Fibroblast of lung (primary cell): ENCODE measurements around the gene RFC4.

ENCODE experiments used
- EZH2 ChIP-seq: IDR thresholded peaks from 2 replicates; pipeline ENCODE4 v1.5.1; 2012; ENCODE audit warnings: low read length, control low read depth, mild to moderate bottlenecking; ENCODE audit errors: missing control alignments
- TF ChIP-seq, protein P1 (sequence below), 2 donors: IDR thresholded peaks in 1 of 2; conservative IDR thresholded peaks in 1 of 2; 1 replicate in 1 of 2; 2 replicates in 1 of 2; pipeline ENCODE4 v1.5.1; 2011 to 2012; ENCODE audit warnings: low read length in 2 of 2, control low read depth in 1 of 2, inconsistent platforms in 1 of 2, low read depth in 1 of 2, mild to moderate bottlenecking in 1 of 2

DNA sequence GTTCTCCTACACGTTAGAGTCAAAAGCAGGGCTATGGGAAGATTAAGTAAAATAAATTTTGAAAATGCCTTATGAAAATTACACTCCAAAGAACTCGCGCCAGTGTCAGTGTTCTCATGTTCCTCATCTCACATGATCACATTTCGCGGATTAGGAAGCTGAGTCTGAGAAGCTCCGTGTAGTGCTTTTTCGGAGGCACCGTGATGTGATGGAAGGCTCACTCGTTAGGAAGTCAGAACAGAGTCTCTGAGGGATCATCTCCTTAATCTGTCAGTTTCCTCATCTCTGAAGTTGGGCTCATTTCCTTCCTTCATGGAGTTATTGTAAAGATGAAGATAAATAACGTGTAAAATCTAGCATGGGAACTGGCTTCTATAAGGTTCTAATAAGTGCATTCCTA lies 39.5 kb upstream of the RFC4 start:
- TF ChIP-seq, protein P1, sequence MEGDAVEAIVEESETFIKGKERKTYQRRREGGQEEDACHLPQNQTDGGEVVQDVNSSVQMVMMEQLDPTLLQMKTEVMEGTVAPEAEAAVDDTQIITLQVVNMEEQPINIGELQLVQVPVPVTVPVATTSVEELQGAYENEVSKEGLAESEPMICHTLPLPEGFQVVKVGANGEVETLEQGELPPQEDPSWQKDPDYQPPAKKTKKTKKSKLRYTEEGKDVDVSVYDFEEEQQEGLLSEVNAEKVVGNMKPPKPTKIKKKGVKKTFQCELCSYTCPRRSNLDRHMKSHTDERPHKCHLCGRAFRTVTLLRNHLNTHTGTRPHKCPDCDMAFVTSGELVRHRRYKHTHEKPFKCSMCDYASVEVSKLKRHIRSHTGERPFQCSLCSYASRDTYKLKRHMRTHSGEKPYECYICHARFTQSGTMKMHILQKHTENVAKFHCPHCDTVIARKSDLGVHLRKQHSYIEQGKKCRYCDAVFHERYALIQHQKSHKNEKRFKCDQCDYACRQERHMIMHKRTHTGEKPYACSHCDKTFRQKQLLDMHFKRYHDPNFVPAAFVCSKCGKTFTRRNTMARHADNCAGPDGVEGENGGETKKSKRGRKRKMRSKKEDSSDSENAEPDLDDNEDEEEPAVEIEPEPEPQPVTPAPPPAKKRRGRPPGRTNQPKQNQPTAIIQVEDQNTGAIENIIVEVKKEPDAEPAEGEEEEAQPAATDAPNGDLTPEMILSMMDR (conservative IDR thresholded peaks at IDR 0.05 in 1 of 2, IDR thresholded peaks at IDR 0.05 in 1 of 2; ENCODE audit: low read depth in 1 of 2, low read length in 2 of 2) = no peak
- TF ChIP-seq EZH2 = no peak
